SJSA1 (cell line): ENCODE results near the gene CXCL3. TPM values are rescaled to one million over a fixed set of nuclear protein-coding genes. Genes with fewer than 3 reads are reported as not detected.

Source experiments
- DNase-seq, 2 experiments: peaks; one replicate each; pipeline ENCODE4 v3.0.0-alpha.2; 2015 to 2020; ENCODE audit warnings: low spot score in 2 of 2, low read depth in 1 of 2
- H3K27ac ChIP-seq: fragments of 250-450 bp; sonication (Bioruptor Pico); 2 replicates; pipeline ENCODE4 v1.5.1; 2020; ENCODE audit warnings: mild to moderate bottlenecking, moderate library complexity
- H3K27me3 ChIP-seq: fragments of 250-450 bp; sonication (Bioruptor Pico); replicated peaks from 2 replicates; pipeline ENCODE4 v1.5.1; 2020; ENCODE audit warnings: mild to moderate bottlenecking, moderate library complexity
- H3K36me3 ChIP-seq: fragments of 250-450 bp; sonication (Bioruptor Pico); 2 replicates; pipeline ENCODE4 v1.5.1; 2020; ENCODE audit warnings: mild to moderate bottlenecking
- H3K4me1 ChIP-seq: fragments of 250-450 bp; sonication (Bioruptor Pico); replicated peaks from 2 replicates; pipeline ENCODE4 v1.6.1; 2021; ENCODE audit warnings: mild to moderate bottlenecking
- H3K4me3 ChIP-seq: fragments of 250-450 bp; sonication (Bioruptor Pico); 2 replicates; pipeline ENCODE4 v1.5.1; 2020; ENCODE audit warnings: mild to moderate bottlenecking
- H3K9me3 ChIP-seq: fragments of 250-450 bp; sonication (Bioruptor Pico); replicated peaks from 2 replicates; pipeline ENCODE4 v1.5.1; 2020; ENCODE audit warnings: mild to moderate bottlenecking
- total RNA-seq: library from RNA; depleted of rRNA; stranded (reverse); fragments of >200 nt; shearing (Covaris generic); gene quantifications from 2 replicates; pipeline ENCODE4 v1.2.3, GENCODE V29; 2014

The CXCL3 gene
- total RNA-seq, 1 experiment from 2014 or later: 0.34 TPM

DNA sequence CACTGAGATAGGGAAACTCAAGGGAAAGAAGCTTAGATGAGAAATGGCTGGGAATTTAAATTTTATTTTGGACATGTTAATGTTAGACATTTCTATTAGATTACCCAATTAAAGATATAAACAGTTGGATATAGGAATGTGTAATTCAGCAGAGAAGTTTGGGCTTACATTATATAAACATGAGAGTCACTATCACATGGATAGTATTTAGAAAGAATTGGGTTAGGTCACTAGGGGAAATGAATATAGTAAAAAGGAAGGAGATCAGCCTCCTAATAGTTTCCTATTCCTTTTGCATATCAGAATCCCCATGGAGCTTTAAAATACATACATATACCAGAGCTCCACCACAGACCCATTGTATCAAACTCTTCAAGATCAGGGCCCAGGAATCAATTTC lies 20.4 kb downstream of the CXCL3 start:
- DNase-seq: no peak
- H3K9me3 ChIP-seq: no peaks in the 10 kb centered on the region
- H3K27me3 ChIP-seq: no peaks in the 10 kb centered on the region
- H3K36me3 ChIP-seq: no peaks in the 10 kb centered on the region
- H3K27ac ChIP-seq: no peak overlapping the region
- no peaks in the 10 kb centered on the region for H3K4me1 ChIP-seq
- no peak overlapping the region for H3K4me3 ChIP-seq

DNA sequence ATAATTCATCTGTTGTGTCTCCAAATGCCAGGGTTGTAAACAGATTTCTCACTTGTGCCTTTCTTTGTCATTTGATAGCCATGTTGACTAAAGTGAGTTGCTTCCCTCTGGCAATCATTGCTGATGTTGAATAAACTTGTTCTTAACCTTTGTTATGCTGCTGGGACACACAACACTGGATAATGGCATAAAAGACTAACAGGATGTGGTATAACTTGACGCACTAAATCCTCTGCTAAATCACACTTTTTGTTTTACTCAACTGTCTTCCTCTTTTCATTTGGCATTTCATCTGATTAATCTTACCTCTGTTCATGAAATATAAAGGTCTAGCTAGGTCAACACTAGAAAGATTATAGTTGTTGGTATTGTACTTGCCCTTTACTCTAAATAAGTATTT lies 22.4 kb downstream of the CXCL3 start:
- DNase-seq: no peak
- no peak overlapping the region for H3K4me3 ChIP-seq
- no peaks in the 10 kb centered on the region for H3K27me3 ChIP-seq
- H3K4me1 ChIP-seq: no peaks in the 10 kb centered on the region
- H3K9me3 ChIP-seq: no peaks in the 10 kb centered on the region
- H3K36me3 ChIP-seq: no peaks in the 10 kb centered on the region
- H3K27ac ChIP-seq: no peak overlapping the region

DNA sequence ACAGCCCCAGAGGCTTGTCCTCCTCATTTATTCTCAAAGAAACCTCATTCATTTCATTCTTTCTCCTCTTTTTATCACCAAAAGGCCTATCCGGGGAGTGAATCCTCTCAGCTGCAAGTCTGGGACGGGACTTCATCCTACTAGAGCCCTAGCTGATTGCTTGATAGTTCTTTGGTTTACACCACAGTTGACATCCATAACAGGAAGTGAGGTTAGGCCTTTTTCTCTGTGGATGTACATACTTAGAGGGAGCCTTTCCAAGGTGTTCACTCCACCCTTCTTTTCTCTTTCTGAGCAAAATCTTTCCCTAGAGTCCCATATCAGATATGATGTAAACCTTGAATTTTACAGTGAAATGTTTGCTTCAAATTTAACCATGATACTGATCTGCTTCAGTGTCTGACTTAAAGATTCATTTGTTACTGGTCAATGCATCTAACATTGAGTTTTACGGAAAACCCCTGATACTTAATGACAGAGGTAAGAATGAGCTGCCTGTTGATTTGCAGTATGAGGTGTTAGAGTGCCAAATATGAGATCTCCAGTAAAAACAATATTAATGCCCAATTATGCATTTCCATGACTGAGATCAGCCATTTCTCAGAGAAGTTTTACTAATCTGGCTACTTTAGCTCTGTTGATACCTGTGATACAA lies 23.2 kb downstream of the CXCL3 start:
- H3K36me3 ChIP-seq: no peaks in the 10 kb centered on the region
- no peaks in the 10 kb centered on the region for H3K27me3 ChIP-seq
- no peak for DNase-seq
- H3K4me1 ChIP-seq: no peaks in the 10 kb centered on the region
- no peaks in the 10 kb centered on the region for H3K9me3 ChIP-seq
- no peak overlapping the region for H3K27ac ChIP-seq
- no peak overlapping the region for H3K4me3 ChIP-seq

DNA sequence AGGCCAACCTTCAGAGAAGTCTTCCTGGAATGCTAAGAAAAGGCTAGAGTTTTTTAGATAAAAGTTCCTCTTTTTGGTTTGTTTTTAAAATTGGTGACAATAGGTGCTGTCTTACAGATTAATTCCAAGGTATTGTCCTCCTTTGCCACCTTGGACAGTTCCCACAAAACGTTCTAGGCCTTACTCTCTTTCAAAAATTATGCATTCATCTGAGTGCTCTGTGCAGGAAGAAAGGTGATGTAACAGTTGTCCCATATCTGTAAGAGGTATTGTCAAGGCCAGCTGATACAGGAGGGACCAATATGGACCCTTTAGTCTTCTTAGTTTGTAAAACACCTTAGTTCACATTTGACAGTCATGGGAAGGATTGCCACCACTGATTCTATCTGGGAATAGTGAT lies 24.2 kb downstream of the CXCL3 start:
- Histone ChIP-seq H3K9me3 (no peaks in the 10 kb centered on the region), H3K36me3 (no peaks in the 10 kb centered on the region), H3K27me3 (no peaks in the 10 kb centered on the region), H3K27ac (no peak overlapping the region), H3K4me3 (no peak overlapping the region), H3K4me1 (no peaks in the 10 kb centered on the region)
- no peak for DNase-seq

DNA sequence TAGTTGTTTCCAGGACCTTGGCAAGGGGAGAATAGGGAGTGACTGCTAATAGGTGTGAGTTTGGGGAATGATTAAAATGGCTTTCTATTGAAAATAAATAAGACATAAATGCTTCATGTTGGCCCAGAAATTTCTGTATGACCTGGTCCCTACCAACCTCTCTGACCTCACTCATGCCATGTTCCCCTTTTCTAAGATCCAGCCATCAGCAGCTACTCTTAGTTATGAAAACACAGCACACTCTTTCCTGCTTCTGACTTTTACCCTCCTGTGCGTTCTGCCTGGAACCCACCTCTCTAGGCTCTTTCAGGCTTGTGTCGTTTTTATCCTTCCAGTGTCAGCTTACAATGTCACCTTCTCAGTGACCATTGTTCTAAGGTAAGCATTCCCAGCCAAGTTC lies 25.2 kb downstream of the CXCL3 start:
- Histone ChIP-seq H3K36me3 (no peaks in the 10 kb centered on the region), H3K4me1 (no peaks in the 10 kb centered on the region), H3K27me3 (no peaks in the 10 kb centered on the region), H3K4me3 (no peak overlapping the region), H3K9me3 (no peaks in the 10 kb centered on the region), H3K27ac (no peak overlapping the region)
- DNase-seq: no peak

DNA sequence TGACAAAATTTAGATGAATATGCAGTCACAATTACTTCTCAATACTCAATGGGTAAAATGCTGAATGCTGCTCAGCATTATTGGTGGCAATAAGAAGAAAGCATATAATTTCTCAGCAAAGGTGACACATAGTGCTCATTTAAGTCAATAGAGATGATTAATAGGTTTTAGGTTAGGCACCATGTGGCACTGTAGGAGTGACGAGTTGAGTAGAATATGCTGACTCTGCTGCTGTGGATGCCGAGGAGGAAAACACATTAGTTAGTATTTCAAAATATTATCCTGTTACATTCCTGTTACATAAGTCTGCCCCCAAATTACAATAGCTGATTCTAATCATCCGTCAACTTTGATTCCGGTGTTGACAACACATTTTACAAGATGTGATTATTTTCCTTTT lies 26.4 kb downstream of the CXCL3 start:
- no peaks in the 10 kb centered on the region for H3K9me3 ChIP-seq
- no peak overlapping the region for H3K27ac ChIP-seq
- no peaks in the 10 kb centered on the region for H3K4me1 ChIP-seq
- no peaks in the 10 kb centered on the region for H3K27me3 ChIP-seq
- no peaks in the 10 kb centered on the region for H3K36me3 ChIP-seq
- H3K4me3 ChIP-seq: no peak overlapping the region
- no peak for DNase-seq

DNA sequence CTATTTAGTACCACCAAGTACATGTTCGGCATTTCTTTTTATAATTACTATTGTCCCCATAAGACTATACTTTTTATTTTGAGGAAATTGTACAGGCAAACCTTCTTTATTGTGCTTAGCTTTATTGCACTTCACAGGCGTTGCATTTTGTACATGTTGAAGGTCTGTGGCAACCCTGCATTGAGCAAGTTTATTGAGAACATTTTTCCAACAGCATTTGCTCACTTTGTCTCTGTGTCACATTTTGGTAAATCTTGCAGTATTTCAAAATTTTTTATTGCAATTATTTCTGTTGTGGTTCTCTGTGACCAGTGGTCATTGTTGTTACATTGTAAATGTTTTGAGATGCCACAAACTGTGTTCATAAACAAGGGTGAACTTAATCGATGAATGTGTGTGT lies 29.2 kb downstream of the CXCL3 start:
- H3K27me3 ChIP-seq: 0 out of 2 replicates have a peak, but pooled peaks cover 5% of the 10 kb centered on the region
- H3K4me1 ChIP-seq: no peaks in the 10 kb centered on the region
- H3K4me3 ChIP-seq: no peak overlapping the region
- H3K36me3 ChIP-seq: no peaks in the 10 kb centered on the region
- H3K27ac ChIP-seq: no peak overlapping the region
- no peaks in the 10 kb centered on the region for H3K9me3 ChIP-seq
- DNase-seq: no peak

DNA sequence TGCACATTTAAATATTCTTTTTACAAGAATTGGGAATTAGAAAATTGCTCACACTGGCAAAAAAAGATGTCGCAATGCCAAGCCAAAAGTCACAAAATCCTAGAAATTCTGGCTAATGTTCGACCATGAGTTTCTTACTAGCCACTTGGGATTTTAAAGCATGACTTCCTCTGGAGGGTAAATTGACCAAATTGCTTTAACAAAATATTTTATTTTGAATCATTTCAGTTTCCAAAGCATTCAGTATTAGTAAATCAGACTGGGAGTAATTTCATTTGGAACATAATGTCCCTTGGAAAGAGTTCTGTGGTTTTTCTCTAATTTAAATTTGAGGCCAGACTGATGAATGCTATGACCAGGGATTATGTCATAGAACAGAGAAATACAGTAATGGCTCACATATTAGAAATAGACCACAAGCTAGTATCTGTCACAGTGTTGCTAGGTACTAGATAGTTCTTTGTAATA lies 32.4 kb downstream of the CXCL3 start:
- Histone ChIP-seq H3K9me3 (no peaks in the 10 kb centered on the region), H3K4me3 (no peak overlapping the region), H3K36me3 (no peaks in the 10 kb centered on the region), H3K4me1 (no peaks in the 10 kb centered on the region), H3K27me3 (0 out of 2 replicates have a peak, but pooled peaks cover 5% of the 10 kb centered on the region), H3K27ac (no peak overlapping the region)
- no peak for DNase-seq

DNA sequence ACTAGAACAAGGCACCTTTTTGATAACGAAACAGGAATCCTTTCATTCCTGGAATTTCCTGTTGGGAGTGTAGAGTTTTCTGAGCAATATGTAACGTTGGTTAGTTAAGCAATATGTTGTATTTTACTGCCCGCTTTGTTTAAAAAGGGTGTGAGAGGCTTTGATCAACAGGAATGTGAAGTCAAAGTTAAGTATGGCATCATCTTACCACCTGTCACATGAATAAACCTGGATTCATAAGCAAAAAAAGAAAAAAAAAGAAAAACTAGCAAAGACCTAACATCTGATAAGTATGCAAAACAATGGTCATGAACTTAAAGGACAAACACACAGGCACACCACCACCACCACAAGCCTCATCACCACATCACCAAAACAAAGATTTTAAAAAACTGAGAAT lies 33.0 kb downstream of the CXCL3 start:
- DNase-seq: no peak
- H3K4me1 ChIP-seq: no peaks in the 10 kb centered on the region
- H3K4me3 ChIP-seq: no peak overlapping the region
- H3K27me3 ChIP-seq: 0 out of 2 replicates have a peak, but pooled peaks cover 5% of the 10 kb centered on the region
- H3K9me3 ChIP-seq: no peaks in the 10 kb centered on the region
- H3K27ac ChIP-seq: no peak overlapping the region
- no peaks in the 10 kb centered on the region for H3K36me3 ChIP-seq

DNA sequence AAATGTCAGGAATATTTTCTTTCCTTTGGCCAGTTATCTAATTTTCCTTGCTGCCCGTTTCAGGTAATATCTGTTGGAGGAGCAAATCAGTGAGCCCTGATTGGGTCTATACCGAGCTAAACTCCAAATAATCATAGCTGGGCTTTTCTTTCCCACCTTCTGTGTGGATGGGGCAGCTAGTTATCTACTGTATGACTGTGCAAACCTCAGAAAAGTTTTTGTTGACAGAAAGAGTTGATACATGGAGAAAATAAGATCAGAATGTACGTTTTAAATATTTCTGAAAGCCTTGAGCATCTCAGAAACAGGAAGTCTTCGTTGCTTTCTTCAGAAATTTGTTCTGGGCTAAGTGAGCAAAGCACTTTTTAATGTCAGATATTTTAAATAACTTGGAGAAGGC lies 33.8 kb downstream of the CXCL3 start:
- Histone ChIP-seq H3K9me3 (no peaks in the 10 kb centered on the region), H3K4me1 (no peaks in the 10 kb centered on the region), H3K4me3 (no peak overlapping the region), H3K27me3 (0 out of 2 replicates have a peak, but pooled peaks cover 5% of the 10 kb centered on the region), H3K27ac (no peak overlapping the region), H3K36me3 (no peaks in the 10 kb centered on the region)
- no peak for DNase-seq

DNA sequence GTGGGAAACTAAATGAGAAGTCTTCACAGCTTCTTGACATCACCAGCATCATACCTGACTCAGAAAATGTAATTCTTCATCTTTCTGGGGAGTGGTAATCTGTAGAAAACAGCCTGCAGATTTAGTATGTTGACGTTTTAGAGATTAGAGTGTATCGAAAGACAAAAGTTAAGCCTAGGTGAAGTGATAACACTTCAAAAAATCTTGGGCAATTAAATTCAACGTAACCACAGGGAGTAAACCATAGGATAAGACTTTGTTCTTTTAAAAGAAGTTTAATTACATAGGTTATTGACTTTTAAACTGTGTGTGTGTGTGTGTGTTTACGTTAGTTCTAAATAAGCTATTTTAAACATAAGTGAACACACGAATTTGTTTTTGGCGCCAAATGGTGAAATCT lies 38.2 kb downstream of the CXCL3 start:
- Histone ChIP-seq H3K36me3 (no peaks in the 10 kb centered on the region), H3K4me1 (0 out of 2 replicates have a peak, but pooled peaks cover 3% of the 10 kb centered on the region), H3K27ac (no peak overlapping the region), H3K27me3 (no peaks in the 10 kb centered on the region), H3K4me3 (no peak overlapping the region), H3K9me3 (no peaks in the 10 kb centered on the region)
- no peak for DNase-seq

DNA sequence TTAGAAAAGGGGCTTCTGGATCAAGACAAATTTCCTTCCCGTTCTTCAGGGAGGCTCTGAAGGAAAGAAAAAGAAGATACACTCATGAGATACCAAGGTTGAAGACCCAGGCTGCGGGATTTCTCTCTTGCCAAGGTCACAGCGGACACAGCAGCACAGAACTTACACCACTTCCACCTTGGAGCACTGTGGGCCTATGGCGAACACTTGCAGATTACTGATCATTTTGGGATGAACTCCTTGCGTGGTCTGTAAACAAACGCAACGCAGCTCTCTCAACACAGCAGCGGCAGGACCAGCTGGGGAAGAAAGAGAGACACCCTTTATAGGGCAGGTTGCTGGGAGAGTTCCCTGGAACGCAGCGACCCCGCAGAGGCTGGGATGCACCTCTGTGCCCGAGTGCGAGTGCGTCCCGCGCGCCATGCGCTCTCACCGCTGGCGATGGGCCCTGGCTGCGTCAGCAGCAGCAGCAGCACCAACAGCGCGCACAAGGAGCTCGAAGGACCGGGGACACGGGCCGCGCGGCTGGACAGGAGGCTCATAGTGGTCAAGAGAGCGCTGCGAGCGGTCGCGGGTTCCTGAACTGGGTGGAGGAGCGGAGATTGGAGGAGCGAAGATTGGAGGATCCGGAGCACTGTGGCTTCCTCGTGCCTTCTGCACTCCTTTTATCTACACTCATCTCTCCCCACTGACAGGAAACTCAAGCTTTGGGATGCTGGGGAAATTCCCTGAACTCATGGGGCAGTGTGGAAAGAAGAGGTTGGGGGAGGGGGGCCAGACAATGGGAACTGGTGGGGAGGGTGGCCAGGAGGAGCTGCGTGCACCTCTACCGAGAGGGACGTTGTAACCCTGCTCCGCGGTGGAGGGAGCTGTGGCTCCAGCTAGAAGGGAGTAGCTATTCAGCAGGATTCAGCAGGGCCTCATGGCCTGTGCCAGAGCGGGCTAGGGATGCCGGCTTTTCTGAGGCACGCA lies 40.2 kb downstream of the CXCL3 start, which contains the start of gene CXCL5:
Gene CXCL5, minus strand, starts transcription at position 638 of the 972 bp plus-strand sequence. Its CDS starts 96 bp downstream, at position 542.
- DNase-seq: no peak
- H3K27ac ChIP-seq: no peak within 1 kb of the TSS
- no peaks in the 10 kb centered on the region for H3K27me3 ChIP-seq
- H3K36me3 ChIP-seq: no peaks in the 10 kb centered on the region
- H3K4me3 ChIP-seq: no peak within 1 kb of the TSS
- H3K4me1 ChIP-seq: 0 out of 2 replicates have a peak, but pooled peaks cover 3% of the 10 kb centered on the region
- no peaks in the 10 kb centered on the region for H3K9me3 ChIP-seq

DNA sequence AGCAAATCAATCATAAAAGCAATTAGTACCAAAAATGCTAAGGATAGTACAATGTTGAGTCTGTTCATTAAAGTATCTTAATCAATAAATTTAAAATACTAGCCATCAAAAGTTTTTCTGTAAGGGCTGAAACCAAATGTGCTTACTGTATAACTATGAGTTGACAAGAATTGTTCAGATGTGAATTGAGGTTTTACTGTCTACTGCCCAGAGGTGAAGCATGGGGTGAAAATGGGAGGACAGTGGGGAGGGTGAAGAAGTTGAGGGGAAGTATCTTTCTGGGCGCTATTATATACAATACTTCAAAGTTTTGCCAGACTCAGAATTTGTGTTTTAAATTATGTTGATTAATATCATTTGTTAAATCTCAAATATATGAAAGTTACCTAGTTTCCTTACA lies 46.4 kb downstream of the CXCL3 start:
- no peak for DNase-seq
- H3K4me1 ChIP-seq: no peaks in the 10 kb centered on the region
- H3K4me3 ChIP-seq: no peak overlapping the region
- no peaks in the 10 kb centered on the region for H3K36me3 ChIP-seq
- no peaks in the 10 kb centered on the region for H3K27me3 ChIP-seq
- no peaks in the 10 kb centered on the region for H3K9me3 ChIP-seq
- no peak overlapping the region for H3K27ac ChIP-seq

DNA sequence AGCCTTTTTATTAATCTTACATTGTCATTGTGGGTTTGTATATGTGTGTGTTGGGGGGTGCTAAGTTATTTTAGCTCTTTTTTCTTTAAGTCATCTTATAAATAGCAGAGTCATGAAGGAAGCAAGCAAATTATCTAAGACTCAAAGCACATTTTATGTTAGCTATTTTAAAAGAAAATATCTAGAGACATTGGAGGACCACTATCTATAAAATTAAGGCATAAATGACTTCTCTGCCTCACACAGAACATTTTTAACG lies 46.8 kb downstream of the CXCL3 start:
- Histone ChIP-seq H3K36me3 (no peaks in the 10 kb centered on the region), H3K27me3 (no peaks in the 10 kb centered on the region), H3K27ac (no peak overlapping the region), H3K4me1 (no peaks in the 10 kb centered on the region), H3K9me3 (no peaks in the 10 kb centered on the region), H3K4me3 (no peak overlapping the region)
- DNase-seq: no peak
